ENCODE data around the gene CYP1A2. TPM values are rescaled to one million over a fixed set of nuclear protein-coding genes. Genes with fewer than 3 reads are reported as not detected.

The CYP1A2 gene
- total and polyA plus RNA-seq, 2 of the 13 experiments (the other 11 are each of a cell fraction or from before 2014, with no cell fraction given) = 0.07 TPM; not detected in 1

GRCh38 chr15:74799856-74800558, 51.4 kb downstream of the CYP1A2 start (continued):
- TF ChIP-seq ZC3H13 (CRISPR knock-in tag; IDR thresholded peaks at IDR 0.05) (no peak), RNF2 (conservative IDR thresholded peaks at IDR 0.05; ENCODE audit: low read depth) (no peak), HES4 (CRISPR knock-in tag; IDR thresholded peaks at IDR 0.05; ENCODE audit: borderline replicate concordance) (no peak), ZNF615 (CRISPR knock-in tag; IDR thresholded peaks at IDR 0.05; ENCODE audit: borderline replicate concordance) (no peak), AHDC1 (CRISPR knock-in tag; IDR thresholded peaks at IDR 0.05; ENCODE audit: borderline replicate concordance) (no peak), MEIS1 (CRISPR knock-in tag; IDR thresholded peaks at IDR 0.05; ENCODE audit: borderline replicate concordance) (peak; percentile 53; the same call in 1 of the 2 replicates), ZBTB40 (IDR thresholded peaks at IDR 0.05) (no peak), ZBTB40 (CRISPR knock-in tag; IDR thresholded peaks at IDR 0.05) (no peak), RELA (CRISPR knock-in tag; IDR thresholded peaks at IDR 0.05) (no peak), ZNF44 (CRISPR knock-in tag; IDR thresholded peaks at IDR 0.05) (no peak), CHD4 (IDR thresholded peaks at IDR 0.05; ENCODE audit: borderline replicate concordance, low read length) (no peak), HHEX (CRISPR knock-in tag; IDR thresholded peaks at IDR 0.05) (no peak), ZNF549 (CRISPR knock-in tag; IDR thresholded peaks at IDR 0.05) (no peak), ZNF782 (CRISPR knock-in tag; IDR thresholded peaks at IDR 0.05; ENCODE audit: borderline replicate concordance) (no peak), KLF11 (CRISPR knock-in tag; IDR thresholded peaks at IDR 0.05) (no peak), CCAR2 (optimal IDR thresholded peaks at IDR 0.05; ENCODE audit: low read depth, low read length) (no peak)
